ENCODE results near the gene TXLNB. TPM values are rescaled to one million over a fixed set of nuclear protein-coding genes. Genes with fewer than 3 reads are reported as not detected.

The TXLNB gene
- total and polyA plus RNA-seq, 2 experiments from 2014 or later = 0.37 to 0.50 TPM

- no peaks in the 10 kb centered on the region for H3K9me2 ChIP-seq (replicated peaks; ENCODE audit: insufficient read depth)
- no peaks in the 10 kb centered on the region for H3K27me3 ChIP-seq
- no peaks in the 10 kb centered on the region for H3K36me3 ChIP-seq (replicated peaks; ENCODE audit: insufficient read depth, low read depth)
- no peak for DNase-seq (ENCODE audit: low spot score)
- WGBS (ENCODE audit: low lambda C conversion rate, missing lambda C conversion rate) = 80% methylated on average over 5 of the region's 5 CpGs
- TF ChIP-seq EZH2 (IDR thresholded peaks at IDR 0.05; ENCODE audit: borderline replicate concordance) (no peak), EZH2phosphoT487 (IDR thresholded peaks at IDR 0.05; ENCODE audit: low read depth, severe bottlenecking, unreplicated experiment) (no peak), CTCF (IDR thresholded peaks at IDR 0.05; ENCODE audit: poor library complexity) (no peak)
- no peaks in the 10 kb centered on the region for H3K4me1 ChIP-seq (ENCODE audit: insufficient read depth)
- no peak overlapping the region for H3K4me3 ChIP-seq
- H4K20me1 ChIP-seq (ENCODE audit: insufficient read depth, poor library complexity, severe bottlenecking) = no peaks in the 10 kb centered on the region
- no peak overlapping the region for H3K27ac ChIP-seq
- H2AFZ ChIP-seq = no peak overlapping the region
- no peaks in the 10 kb centered on the region for H3K9me3 ChIP-seq (ENCODE audit: low read depth)
- no peak overlapping the region for H3K4me2 ChIP-seq
- H3K79me2 ChIP-seq = no peaks in the 10 kb centered on the region
These were observed 33.9 kb downstream of the TXLNB start for GRCh38 chr6:139257821-139258398.

- no peak overlapping the region for H2AFZ ChIP-seq
- no peaks in the 10 kb centered on the region for H3K9me2 ChIP-seq (replicated peaks; ENCODE audit: insufficient read depth)
- H4K20me1 ChIP-seq (ENCODE audit: insufficient read depth, poor library complexity, severe bottlenecking) = no peaks in the 10 kb centered on the region
- no peak overlapping the region for H3K27ac ChIP-seq
- no peaks in the 10 kb centered on the region for H3K36me3 ChIP-seq (replicated peaks; ENCODE audit: insufficient read depth, low read depth)
- WGBS (ENCODE audit: low lambda C conversion rate, missing lambda C conversion rate) = 88% methylated on average over 3 of the region's 3 CpGs
- TF ChIP-seq EZH2phosphoT487 (IDR thresholded peaks at IDR 0.05; ENCODE audit: low read depth, severe bottlenecking, unreplicated experiment) = no peak
- no peaks in the 10 kb centered on the region for H3K4me1 ChIP-seq (ENCODE audit: insufficient read depth)
- H3K27me3 ChIP-seq = no peaks in the 10 kb centered on the region
- DNase-seq (ENCODE audit: low spot score) = no peak
- no peaks in the 10 kb centered on the region for H3K79me2 ChIP-seq
- no peak overlapping the region for H3K4me2 ChIP-seq
- H3K4me3 ChIP-seq = no peak overlapping the region
- H3K9me3 ChIP-seq (ENCODE audit: low read depth) = no peaks in the 10 kb centered on the region
These were observed 34.5 kb downstream of the TXLNB start for GRCh38 chr6:139257291-139257690.

- Histone ChIP-seq H2AFZ (no peak overlapping the region), H3K9me3 (ENCODE audit: low read depth) (no peaks in the 10 kb centered on the region), H3K4me3 (no peak overlapping the region), H3K27me3 (no peaks in the 10 kb centered on the region), H3K36me3 (replicated peaks; ENCODE audit: insufficient read depth, low read depth) (no peaks in the 10 kb centered on the region), H4K20me1 (ENCODE audit: insufficient read depth, poor library complexity, severe bottlenecking) (no peaks in the 10 kb centered on the region), H3K4me2 (no peak overlapping the region), H3K4me1 (ENCODE audit: insufficient read depth) (no peaks in the 10 kb centered on the region), H3K79me2 (no peaks in the 10 kb centered on the region), H3K9me2 (replicated peaks; ENCODE audit: insufficient read depth) (no peaks in the 10 kb centered on the region), H3K27ac (no peak overlapping the region)
- TF ChIP-seq EZH2 (IDR thresholded peaks at IDR 0.05; ENCODE audit: borderline replicate concordance) (no peak), EZH2phosphoT487 (IDR thresholded peaks at IDR 0.05; ENCODE audit: low read depth, severe bottlenecking, unreplicated experiment) (no peak), CTCF (IDR thresholded peaks at IDR 0.05; ENCODE audit: poor library complexity) (no peak)
- no peak for DNase-seq (ENCODE audit: low spot score)
- 88% methylated on average over 3 of the region's 3 CpGs for WGBS (ENCODE audit: low lambda C conversion rate, missing lambda C conversion rate)
These were observed 35.7 kb downstream of the TXLNB start for GRCh38 chr6:139256087-139256486.

- no peaks in the 10 kb centered on the region for H3K9me2 ChIP-seq (replicated peaks; ENCODE audit: insufficient read depth)
- no peaks in the 10 kb centered on the region for H3K36me3 ChIP-seq (replicated peaks; ENCODE audit: insufficient read depth, low read depth)
- H3K27ac ChIP-seq = no peak overlapping the region
- DNase-seq (ENCODE audit: low spot score) = no peak
- H3K4me3 ChIP-seq = no peak overlapping the region
- H3K27me3 ChIP-seq = no peaks in the 10 kb centered on the region
- H2AFZ ChIP-seq = no peak overlapping the region
- H3K4me2 ChIP-seq = no peak overlapping the region
- no peaks in the 10 kb centered on the region for H3K4me1 ChIP-seq (ENCODE audit: insufficient read depth)
- TF ChIP-seq EZH2 (IDR thresholded peaks at IDR 0.05; ENCODE audit: borderline replicate concordance) (no peak), EZH2phosphoT487 (IDR thresholded peaks at IDR 0.05; ENCODE audit: low read depth, severe bottlenecking, unreplicated experiment) (no peak), CTCF (IDR thresholded peaks at IDR 0.05; ENCODE audit: poor library complexity) (no peak)
- no peaks in the 10 kb centered on the region for H3K79me2 ChIP-seq
- H4K20me1 ChIP-seq (ENCODE audit: insufficient read depth, poor library complexity, severe bottlenecking) = no peaks in the 10 kb centered on the region
- 62% methylated on average over 2 of the region's 2 CpGs for WGBS (ENCODE audit: low lambda C conversion rate, missing lambda C conversion rate)
- no peaks in the 10 kb centered on the region for H3K9me3 ChIP-seq (ENCODE audit: low read depth)
These were observed 37.6 kb downstream of the TXLNB start for GRCh38 chr6:139254196-139254595.

All from hepatocyte (in vitro differentiated cells).